PC-9 (cell line): ENCODE data around the gene PIK3CB. TPM values are rescaled to one million over a fixed set of nuclear protein-coding genes. Genes with fewer than 3 reads are reported as not detected.
"Not testable (repeated sequence)": the region's sequence is repeated elsewhere in the genome, so short reads cannot be mapped to it uniquely, and the experiment has no call there.

Experiments
- BruUV-seq: library from RNA; stranded (reverse); fragments of 400-500 nt; replicated peaks from 2 replicates; lab custom pipeline; 2021; lab: Mats Ljungman, UMichigan
- CTCF ChIA-PET: fragments of 300-600 bp; sonication (Branson Sonifier 250); formaldehyde crosslinking; loops from one replicate; lab custom pipeline; 2022; ENCODE audit warnings: antibody characterized with exemption; lab: Charles Lee
- POLR2A ChIA-PET: fragments of 300-600 bp; sonication (Branson Sonifier 250); formaldehyde crosslinking; loops from one replicate; lab custom pipeline; 2022; ENCODE audit warnings: antibody characterized with exemption; ENCODE audit not compliant: unreplicated experiment; lab: Charles Lee
- DNase-seq, 2 experiments: peaks; one replicate each; pipeline versions ENCODE4 v3.0.0 to v3.0.0-alpha.2; 2015 to 2022; ENCODE audit warnings: mixed read lengths in 1 of 2
- H2AFZ ChIP-seq: fragments of 200-600 bp; sonication (generic); 2 replicates; pipeline ENCODE4 v1.8.1; 2017; ENCODE audit warnings: antibody characterized with exemption
- H3F3A ChIP-seq: fragments of 200-600 bp; sonication (generic); 2 replicates; pipeline ENCODE4 v1.8.1; 2017; ENCODE audit warnings: antibody characterized with exemption, mild to moderate bottlenecking, low read depth; ENCODE audit not compliant: insufficient read depth
- H3K27ac ChIP-seq: fragments of 200-600 bp; sonication (generic); 2 replicates; pipeline ENCODE4 v1.6.1; 2016; ENCODE audit warnings: mixed run types
- H3K27me3 ChIP-seq: fragments of 200-600 bp; sonication (generic); 2 replicates; pipeline ENCODE4 v1.6.1; 2016; ENCODE audit warnings: low read depth, mixed run types; ENCODE audit not compliant: insufficient read depth
- H3K36me3 ChIP-seq: fragments of 200-600 bp; sonication (generic); 2 replicates; pipeline ENCODE4 v1.6.1; 2016; ENCODE audit warnings: low read depth, mixed run types
- H3K4me1 ChIP-seq: fragments of 200-600 bp; sonication (generic); replicated peaks from 2 replicates; pipeline ENCODE4 v1.6.1; 2016; ENCODE audit warnings: mixed run types; ENCODE audit not compliant: insufficient read depth
- H3K4me2 ChIP-seq: fragments of 200-600 bp; sonication (generic); 2 replicates; pipeline ENCODE4 v1.6.1; 2017; ENCODE audit warnings: mixed run types
- H3K4me3 ChIP-seq: fragments of 200-600 bp; sonication (generic); 2 replicates; pipeline ENCODE4 v1.6.1; 2016; ENCODE audit warnings: mixed run types
- H3K79me2 ChIP-seq: fragments of 200-600 bp; sonication (generic); 2 replicates; pipeline ENCODE4 v1.6.1; 2017; ENCODE audit warnings: low read depth, mixed run types
- H3K9me2 ChIP-seq: fragments of 200-600 bp; sonication (generic); 2 replicates; pipeline ENCODE4 v1.8.1; 2017; ENCODE audit warnings: mild to moderate bottlenecking; ENCODE audit not compliant: insufficient read depth
- H3K9me3 ChIP-seq: fragments of 200-600 bp; sonication (generic); 2 replicates; pipeline ENCODE4 v1.8.1; 2016; ENCODE audit warnings: low read depth; ENCODE audit not compliant: insufficient read depth
- H4K20me1 ChIP-seq: fragments of 200-600 bp; sonication (generic); 2 replicates; pipeline ENCODE4 v1.8.1; 2017; ENCODE audit not compliant: insufficient read depth
- EZH2 ChIP-seq: fragments of 200-600 bp; sonication (generic); IDR thresholded peaks from 2 replicates; pipeline ENCODE4 v1.8.0; 2017; ENCODE audit warnings: antibody characterized with exemption, low read depth
- intact Hi-C: fragments of 100-400 bp; cut with micrococcal nuclease; formaldehyde crosslinking; loops from one replicate; pipeline ENCODE4 v1.10.0; 2022; ENCODE audit not compliant: unreplicated experiment
- total RNA-seq: library from RNA; stranded (reverse); gene quantifications from 2 replicates; pipeline ENCODE4 v1.2.3, GENCODE V29; 2021
- TF ChIP-seq, protein P1 (sequence below): fragments of 200-600 bp; sonication (generic); conservative IDR thresholded peaks from 2 replicates; pipeline ENCODE4 v1.6.1; 2017; ENCODE audit warnings: mixed run types, antibody characterized with exemption, mild to moderate bottlenecking, moderate library complexity

PIK3CB gene
- total RNA-seq, 1 experiment from 2014 or later: 47.8 TPM

DNA sequence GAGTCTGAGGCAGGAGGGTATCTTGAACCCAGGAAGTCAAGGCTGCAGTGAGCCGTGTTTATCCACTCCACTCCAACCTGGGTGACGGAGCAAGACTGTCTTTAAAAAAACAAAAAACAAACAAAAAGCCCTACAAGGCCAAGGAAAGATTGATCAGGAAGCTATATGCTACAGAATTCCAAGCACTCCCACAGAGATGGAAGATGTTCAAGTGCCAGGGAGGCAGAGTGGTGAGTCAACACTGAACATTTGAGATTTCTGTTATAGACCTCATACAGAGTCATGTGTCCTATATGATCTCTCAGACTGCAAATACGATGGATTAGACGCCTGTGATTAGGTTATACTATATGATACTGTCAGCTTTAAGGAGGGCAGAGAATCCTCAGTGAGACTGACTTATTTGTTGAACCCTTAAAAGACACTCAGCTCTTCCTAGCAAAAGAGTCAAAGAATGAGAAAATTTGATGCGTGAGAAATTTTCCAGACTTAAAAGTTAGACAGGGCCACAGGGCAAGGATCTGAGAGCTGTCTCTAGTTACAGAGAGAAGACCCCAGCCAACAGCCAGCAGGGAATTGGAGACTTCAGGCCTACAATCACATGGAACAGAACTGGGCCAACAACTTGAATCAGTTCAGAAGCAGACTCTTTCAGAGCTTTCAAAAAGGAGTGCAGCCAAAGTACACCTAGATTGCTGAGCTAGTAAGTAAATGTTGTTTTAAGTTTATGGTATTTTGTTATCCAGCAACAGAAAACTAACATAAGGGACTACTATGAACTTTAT is 107.6 kb downstream of the PIK3CB start:
- H2AFZ ChIP-seq: no peak overlapping the region
- H4K20me1 ChIP-seq: no peaks in the 10 kb centered on the region
- no peaks in the 10 kb centered on the region for H3K36me3 ChIP-seq
- intact Hi-C loops: no loop called here
- H3K4me3 ChIP-seq: no peak overlapping the region
- ChIA-PET POLR2A (interaction anchor here (0.6 kb wide), 2 partner anchors 59 to 206 kb away, joined by 3 to 6 read pairs; no protein-coding TSS in a partner anchor), CTCF (interaction anchor here (1.1 kb wide), 1 partner anchor 185 kb away, joined by 4 read pairs; no protein-coding TSS in a partner anchor)
- DNase-seq: no peak
- H3K27ac ChIP-seq: no peak overlapping the region
- peaks cover 4% of the 10 kb centered on the region; the same call in 1 of the 2 replicates for H3K9me2 ChIP-seq
- no peak overlapping the region for H3K4me2 ChIP-seq
- H3K27me3 ChIP-seq: no peaks in the 10 kb centered on the region
- H3K79me2 ChIP-seq: no peaks in the 10 kb centered on the region
- H3F3A ChIP-seq: no peaks in the 10 kb centered on the region
- BruUV-seq: no TSS peak
- H3K4me1 ChIP-seq: no peaks in the 10 kb centered on the region
- TF ChIP-seq, protein P1, sequence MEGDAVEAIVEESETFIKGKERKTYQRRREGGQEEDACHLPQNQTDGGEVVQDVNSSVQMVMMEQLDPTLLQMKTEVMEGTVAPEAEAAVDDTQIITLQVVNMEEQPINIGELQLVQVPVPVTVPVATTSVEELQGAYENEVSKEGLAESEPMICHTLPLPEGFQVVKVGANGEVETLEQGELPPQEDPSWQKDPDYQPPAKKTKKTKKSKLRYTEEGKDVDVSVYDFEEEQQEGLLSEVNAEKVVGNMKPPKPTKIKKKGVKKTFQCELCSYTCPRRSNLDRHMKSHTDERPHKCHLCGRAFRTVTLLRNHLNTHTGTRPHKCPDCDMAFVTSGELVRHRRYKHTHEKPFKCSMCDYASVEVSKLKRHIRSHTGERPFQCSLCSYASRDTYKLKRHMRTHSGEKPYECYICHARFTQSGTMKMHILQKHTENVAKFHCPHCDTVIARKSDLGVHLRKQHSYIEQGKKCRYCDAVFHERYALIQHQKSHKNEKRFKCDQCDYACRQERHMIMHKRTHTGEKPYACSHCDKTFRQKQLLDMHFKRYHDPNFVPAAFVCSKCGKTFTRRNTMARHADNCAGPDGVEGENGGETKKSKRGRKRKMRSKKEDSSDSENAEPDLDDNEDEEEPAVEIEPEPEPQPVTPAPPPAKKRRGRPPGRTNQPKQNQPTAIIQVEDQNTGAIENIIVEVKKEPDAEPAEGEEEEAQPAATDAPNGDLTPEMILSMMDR: no peak
- TF ChIP-seq EZH2: no peak
- no peaks in the 10 kb centered on the region for H3K9me3 ChIP-seq

DNA sequence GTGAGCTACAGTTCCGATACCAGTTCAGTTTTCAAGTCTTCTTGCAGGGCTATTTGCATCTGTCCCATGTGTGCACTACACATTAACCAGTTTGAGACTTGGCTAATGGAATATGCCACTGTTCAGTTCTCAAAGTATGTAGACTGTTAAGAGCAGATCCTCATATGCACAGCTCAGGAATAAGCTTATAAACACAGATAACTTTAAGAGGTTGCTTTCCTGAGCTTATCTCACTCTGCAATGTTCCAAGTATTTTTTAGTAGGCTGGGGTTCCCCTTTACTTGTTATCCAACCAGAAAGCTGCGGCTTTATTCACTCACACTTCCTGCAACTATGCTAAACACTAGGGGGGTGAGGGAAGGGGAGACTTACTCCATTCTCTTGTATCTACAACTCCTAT is 108.7 kb downstream of the PIK3CB start:
- H3K4me1 ChIP-seq, intact Hi-C loops, H3K9me3 ChIP-seq, POLR2A ChIA-PET, H3F3A ChIP-seq, H3K27me3 ChIP-seq, H3K4me2 ChIP-seq, H3K9me2 ChIP-seq, BruUV-seq, H2AFZ ChIP-seq, H3K79me2 ChIP-seq, H4K20me1 ChIP-seq, CTCF ChIA-PET, H3K4me3 ChIP-seq, H3K36me3 ChIP-seq, DNase-seq, H3K27ac ChIP-seq: not testable (repeated sequence)

DNA sequence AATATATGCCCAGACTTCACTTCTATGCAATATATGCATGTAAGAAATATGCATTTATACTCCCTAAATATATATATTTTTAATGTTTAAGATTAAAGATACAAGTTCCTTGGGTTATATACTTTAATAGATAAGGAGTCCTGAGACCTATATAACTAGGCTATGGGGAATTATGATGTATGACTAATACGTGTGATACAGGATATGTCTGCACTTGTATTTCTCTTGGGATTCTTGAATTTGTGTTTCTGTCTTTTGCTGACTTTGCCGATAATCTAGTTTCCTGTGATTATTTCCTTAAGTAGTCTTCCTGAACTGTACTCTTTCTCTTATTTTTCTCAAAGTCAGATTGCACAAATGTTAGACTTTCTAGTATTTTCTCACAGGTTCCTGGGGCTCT is 109.6 kb downstream of the PIK3CB start:
- Histone ChIP-seq H3K36me3 (no peaks in the 10 kb centered on the region), H3K4me1 (no peaks in the 10 kb centered on the region), H3K4me2 (no peak overlapping the region), H3K27ac (no peak overlapping the region), H3K9me3 (no peaks in the 10 kb centered on the region), H2AFZ (no peak overlapping the region), H3F3A (no peaks in the 10 kb centered on the region), H3K79me2 (no peaks in the 10 kb centered on the region), H3K9me2 (peaks cover 4% of the 10 kb centered on the region; the same call in 1 of the 2 replicates), H4K20me1 (no peaks in the 10 kb centered on the region), H3K27me3 (no peaks in the 10 kb centered on the region), H3K4me3 (no peak overlapping the region)
- CTCF ChIA-PET: no interaction called here
- TF ChIP-seq, protein P1: no peak
- no peak for TF ChIP-seq EZH2
- no peak for DNase-seq
- intact Hi-C loops: no loop called here
- POLR2A ChIA-PET: interaction anchor here (0.5 kb wide), 1 partner anchor 509 kb away, joined by 3 read pairs; no protein-coding TSS in a partner anchor
- BruUV-seq: no TSS peak
